ENCODE results near the gene FSHR. TPM values are rescaled to one million over a fixed set of nuclear protein-coding genes. Genes with fewer than 3 reads are reported as not detected.

The FSHR gene
- total and polyA plus RNA-seq, 2 experiments from 2014 or later, result not detected

GRCh38 chr2:49175831-49176230 lies 21.5 kb upstream of the FSHR start:
- no peaks in the 10 kb centered on the region for H3F3A ChIP-seq (ENCODE audit: insufficient read depth)
- 47 to 49% methylated on average over 3 of the region's 3 CpGs for WGBS, 2 experiments (ENCODE audit: low coverage in 1 of 2, low lambda C conversion rate in 2 of 2, missing lambda C conversion rate in 2 of 2)
- no peak overlapping the region for H3K27ac ChIP-seq
- H3K79me2 ChIP-seq (ENCODE audit: insufficient read depth), result no peaks in the 10 kb centered on the region
- no peak for DNase-seq
- H3K9ac ChIP-seq, result no peak overlapping the region
- H3K27me3 ChIP-seq (replicated peaks; ENCODE audit: insufficient read depth), result no peaks in the 10 kb centered on the region
- no peak overlapping the region for H2AFZ ChIP-seq
- no peaks in the 10 kb centered on the region for H3K9me3 ChIP-seq (ENCODE audit: low read depth)
- TF ChIP-seq EZH2 (IDR thresholded peaks at IDR 0.05; ENCODE audit: insufficient read depth, poor library complexity, severe bottlenecking), result no peak
- TF ChIP-seq EZH2phosphoT487 (IDR thresholded peaks at IDR 0.05; ENCODE audit: insufficient read depth, low read depth), result no peak
- H3K4me1 ChIP-seq (ENCODE audit: insufficient read depth), result no peaks in the 10 kb centered on the region
- H3K4me2 ChIP-seq (ENCODE audit: unreplicated experiment), result no peak overlapping the region
- no peak overlapping the region for H3K4me3 ChIP-seq
- no peaks in the 10 kb centered on the region for H4K20me1 ChIP-seq (ENCODE audit: insufficient read depth)
- H3K36me3 ChIP-seq (ENCODE audit: low read depth), result no peaks in the 10 kb centered on the region
- no peaks in the 10 kb centered on the region for H3K9me2 ChIP-seq (ENCODE audit: insufficient read depth)
- in situ Hi-C loops (cut with MboI), result no loop called here

DNA sequence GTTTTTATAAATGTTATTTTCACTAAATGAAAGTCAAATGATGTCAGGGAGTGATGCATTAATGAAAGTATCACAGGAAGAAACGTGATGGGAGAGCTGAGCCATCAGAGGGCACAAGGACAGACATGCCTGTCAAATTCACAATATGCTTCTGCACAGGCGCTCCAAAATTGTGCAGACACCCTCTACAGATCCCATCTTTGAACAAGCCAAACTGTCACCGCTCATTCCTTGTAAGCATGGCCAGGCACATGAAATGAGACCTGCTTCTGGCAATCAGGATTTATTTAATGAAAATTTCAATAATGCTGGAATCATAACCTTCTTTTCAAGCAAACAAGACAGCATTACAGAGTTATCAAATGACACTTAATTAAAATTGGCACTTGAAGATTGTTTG lies 20.4 kb upstream of the FSHR start:
- TF ChIP-seq EZH2 (IDR thresholded peaks at IDR 0.05; ENCODE audit: insufficient read depth, poor library complexity, severe bottlenecking) (no peak), EZH2phosphoT487 (IDR thresholded peaks at IDR 0.05; ENCODE audit: insufficient read depth, low read depth) (no peak)
- Histone ChIP-seq H3K27ac (no peak overlapping the region), H3K27me3 (replicated peaks; ENCODE audit: insufficient read depth) (no peaks in the 10 kb centered on the region), H3F3A (ENCODE audit: insufficient read depth) (no peaks in the 10 kb centered on the region), H3K4me2 (ENCODE audit: unreplicated experiment) (no peak overlapping the region), H3K9me2 (ENCODE audit: insufficient read depth) (no peaks in the 10 kb centered on the region), H2AFZ (no peak overlapping the region), H3K4me3 (no peak overlapping the region), H3K36me3 (ENCODE audit: low read depth) (no peaks in the 10 kb centered on the region), H3K4me1 (ENCODE audit: insufficient read depth) (no peaks in the 10 kb centered on the region), H3K79me2 (ENCODE audit: insufficient read depth) (no peaks in the 10 kb centered on the region), H3K9me3 (ENCODE audit: low read depth) (no peaks in the 10 kb centered on the region), H4K20me1 (ENCODE audit: insufficient read depth) (no peaks in the 10 kb centered on the region), H3K9ac (no peak overlapping the region)
- WGBS, 2 experiments (ENCODE audit: low coverage in 1 of 2, low lambda C conversion rate in 2 of 2, missing lambda C conversion rate in 2 of 2), result 9% methylated on average over 3 of the region's 3 CpGs
- no peak for DNase-seq
- in situ Hi-C loops (cut with MboI), result no loop called here

DNA sequence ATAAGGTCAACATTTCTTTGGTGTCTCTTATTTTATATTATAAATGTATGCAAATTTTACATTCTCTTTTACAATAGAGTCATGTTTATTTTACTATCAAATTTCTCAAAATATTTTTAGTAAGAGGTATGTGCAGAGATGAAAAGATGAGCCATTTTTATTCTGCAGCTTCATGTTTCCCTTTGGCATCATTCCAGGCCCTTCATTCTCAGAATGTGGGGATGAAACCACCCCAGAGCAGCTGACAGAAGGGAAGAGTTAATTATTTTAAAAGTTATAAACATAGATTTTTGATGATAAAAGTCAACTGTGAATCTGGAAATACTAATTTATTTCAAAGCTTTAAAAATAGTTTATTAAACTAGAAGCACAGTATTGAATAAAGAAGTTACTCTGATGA lies 12.8 kb upstream of the FSHR start:
- Histone ChIP-seq H2AFZ (no peak overlapping the region), H3K4me2 (ENCODE audit: unreplicated experiment) (no peak overlapping the region), H3K79me2 (ENCODE audit: insufficient read depth) (no peaks in the 10 kb centered on the region), H3K9me2 (ENCODE audit: insufficient read depth) (no peaks in the 10 kb centered on the region), H3K4me3 (no peak overlapping the region), H3F3A (ENCODE audit: insufficient read depth) (no peaks in the 10 kb centered on the region), H4K20me1 (ENCODE audit: insufficient read depth) (no peaks in the 10 kb centered on the region), H3K9ac (no peak overlapping the region), H3K4me1 (ENCODE audit: insufficient read depth) (no peaks in the 10 kb centered on the region), H3K27me3 (replicated peaks; ENCODE audit: insufficient read depth) (no peaks in the 10 kb centered on the region), H3K36me3 (ENCODE audit: low read depth) (no peaks in the 10 kb centered on the region), H3K9me3 (ENCODE audit: low read depth) (no peaks in the 10 kb centered on the region), H3K27ac (no peak overlapping the region)
- no peak for TF ChIP-seq EZH2 (IDR thresholded peaks at IDR 0.05; ENCODE audit: insufficient read depth, poor library complexity, severe bottlenecking)
- no peak for DNase-seq
- in situ Hi-C loops (cut with MboI), result no loop called here

DNA sequence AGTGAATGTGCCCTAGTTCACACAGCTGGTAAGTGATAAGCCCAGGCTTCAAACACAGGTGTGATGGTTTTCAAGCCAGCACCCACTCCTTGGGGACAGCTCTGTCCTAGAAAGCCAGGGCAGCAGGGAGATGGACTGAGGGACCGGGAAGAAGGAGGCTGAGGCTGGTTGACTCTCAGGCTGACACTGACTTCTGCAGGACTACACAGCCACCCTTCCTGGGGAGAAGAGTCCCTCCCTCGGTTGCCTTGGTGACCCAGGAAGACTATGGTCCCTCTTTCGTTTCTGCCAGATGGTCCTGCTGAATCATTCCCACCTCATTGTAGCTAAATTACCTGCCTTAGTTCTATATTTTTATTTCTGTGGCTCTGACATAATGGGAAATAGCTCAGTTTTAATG lies 11.3 kb upstream of the FSHR start:
- no peaks in the 10 kb centered on the region for H3K9me2 ChIP-seq (ENCODE audit: insufficient read depth)
- H3K9ac ChIP-seq, result no peak overlapping the region
- H3K27ac ChIP-seq, result no peak overlapping the region
- H4K20me1 ChIP-seq (ENCODE audit: insufficient read depth), result no peaks in the 10 kb centered on the region
- H3K4me3 ChIP-seq, result no peak overlapping the region
- no peaks in the 10 kb centered on the region for H3K36me3 ChIP-seq (ENCODE audit: low read depth)
- no peak for TF ChIP-seq EZH2 (IDR thresholded peaks at IDR 0.05; ENCODE audit: insufficient read depth, poor library complexity, severe bottlenecking)
- no peak for TF ChIP-seq EZH2phosphoT487 (IDR thresholded peaks at IDR 0.05; ENCODE audit: insufficient read depth, low read depth)
- H3K79me2 ChIP-seq (ENCODE audit: insufficient read depth), result no peaks in the 10 kb centered on the region
- DNase-seq, result no peak
- WGBS, 2 experiments (ENCODE audit: low coverage in 1 of 2, low lambda C conversion rate in 2 of 2, missing lambda C conversion rate in 2 of 2), result 5 to 13% methylated on average over 3 of the region's 3 CpGs
- no peaks in the 10 kb centered on the region for H3K4me1 ChIP-seq (ENCODE audit: insufficient read depth)
- no peaks in the 10 kb centered on the region for H3K27me3 ChIP-seq (replicated peaks; ENCODE audit: insufficient read depth)
- no peak overlapping the region for H3K4me2 ChIP-seq (ENCODE audit: unreplicated experiment)
- in situ Hi-C loops (cut with MboI), result no loop called here
- H3K9me3 ChIP-seq (ENCODE audit: low read depth), result no peaks in the 10 kb centered on the region
- H3F3A ChIP-seq (ENCODE audit: insufficient read depth), result no peaks in the 10 kb centered on the region
- H2AFZ ChIP-seq, result no peak overlapping the region

DNA sequence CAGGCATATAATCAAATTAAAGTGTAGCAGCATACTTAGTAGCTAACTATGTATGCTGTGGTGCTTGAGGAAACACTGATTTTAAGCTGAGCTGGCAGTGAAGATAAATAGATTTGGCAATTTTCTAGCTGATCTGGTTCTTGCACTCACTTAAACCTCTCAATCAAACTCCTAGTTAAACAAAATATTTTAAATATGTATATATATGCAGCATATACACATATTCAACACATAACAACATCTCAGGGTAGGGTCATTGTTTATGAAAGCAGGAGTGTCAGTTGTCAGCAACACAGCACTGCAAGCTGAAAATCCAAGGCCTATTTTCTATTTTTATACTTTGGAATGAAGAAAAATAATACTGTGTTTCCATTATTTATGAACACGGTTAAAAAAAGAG lies 10.4 kb upstream of the FSHR start:
- Histone ChIP-seq H3K79me2 (ENCODE audit: insufficient read depth) (no peaks in the 10 kb centered on the region), H3K4me3 (no peak overlapping the region), H2AFZ (no peak overlapping the region), H3K9ac (no peak overlapping the region), H3F3A (ENCODE audit: insufficient read depth) (no peaks in the 10 kb centered on the region), H3K27ac (no peak overlapping the region), H3K9me3 (ENCODE audit: low read depth) (no peaks in the 10 kb centered on the region), H3K27me3 (replicated peaks; ENCODE audit: insufficient read depth) (no peaks in the 10 kb centered on the region), H3K4me2 (ENCODE audit: unreplicated experiment) (no peak overlapping the region), H3K4me1 (ENCODE audit: insufficient read depth) (no peaks in the 10 kb centered on the region), H3K36me3 (ENCODE audit: low read depth) (no peaks in the 10 kb centered on the region), H3K9me2 (ENCODE audit: insufficient read depth) (no peaks in the 10 kb centered on the region), H4K20me1 (ENCODE audit: insufficient read depth) (no peaks in the 10 kb centered on the region)
- no peak for DNase-seq
- WGBS, 2 experiments (ENCODE audit: low coverage in 1 of 2, low lambda C conversion rate in 2 of 2, missing lambda C conversion rate in 2 of 2), result 14 to 18% methylated on average over 1 of the region's 1 CpG
- TF ChIP-seq EZH2 (IDR thresholded peaks at IDR 0.05; ENCODE audit: insufficient read depth, poor library complexity, severe bottlenecking), result no peak
- no peak for TF ChIP-seq EZH2phosphoT487 (IDR thresholded peaks at IDR 0.05; ENCODE audit: insufficient read depth, low read depth)
- in situ Hi-C loops (cut with MboI), result no loop called here

Measured in GM23248 (cell line).